Body of pancreas (tissue), 4 donors: ENCODE measurements around the gene NXT1.

ENCODE experiments used
- POLR2A ChIP-seq, 3 donors: fragments of 450-650 bp; IDR thresholded peaks; one replicate each; pipeline ENCODE4 v1.6.1; 2016; ENCODE audit warnings: antibody characterized with exemption in 3 of 3, mild to moderate bottlenecking in 2 of 3
- TF ChIP-seq, protein P1 (sequence below), 7 experiments: fragments of 450-650 bp in 4 of 7; fragments of 200-600 bp in 3 of 7; sonication (generic) in 3 of 7; IDR thresholded peaks; one replicate each; pipeline ENCODE4 v1.5.1; 2016 to 2019; ENCODE audit warnings: antibody characterized with exemption in 7 of 7

GRCh38 chr20:23375827-23376226, 25.2 kb downstream of the NXT1 start:
- TF ChIP-seq, protein P1, sequence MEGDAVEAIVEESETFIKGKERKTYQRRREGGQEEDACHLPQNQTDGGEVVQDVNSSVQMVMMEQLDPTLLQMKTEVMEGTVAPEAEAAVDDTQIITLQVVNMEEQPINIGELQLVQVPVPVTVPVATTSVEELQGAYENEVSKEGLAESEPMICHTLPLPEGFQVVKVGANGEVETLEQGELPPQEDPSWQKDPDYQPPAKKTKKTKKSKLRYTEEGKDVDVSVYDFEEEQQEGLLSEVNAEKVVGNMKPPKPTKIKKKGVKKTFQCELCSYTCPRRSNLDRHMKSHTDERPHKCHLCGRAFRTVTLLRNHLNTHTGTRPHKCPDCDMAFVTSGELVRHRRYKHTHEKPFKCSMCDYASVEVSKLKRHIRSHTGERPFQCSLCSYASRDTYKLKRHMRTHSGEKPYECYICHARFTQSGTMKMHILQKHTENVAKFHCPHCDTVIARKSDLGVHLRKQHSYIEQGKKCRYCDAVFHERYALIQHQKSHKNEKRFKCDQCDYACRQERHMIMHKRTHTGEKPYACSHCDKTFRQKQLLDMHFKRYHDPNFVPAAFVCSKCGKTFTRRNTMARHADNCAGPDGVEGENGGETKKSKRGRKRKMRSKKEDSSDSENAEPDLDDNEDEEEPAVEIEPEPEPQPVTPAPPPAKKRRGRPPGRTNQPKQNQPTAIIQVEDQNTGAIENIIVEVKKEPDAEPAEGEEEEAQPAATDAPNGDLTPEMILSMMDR (IDR thresholded peaks at IDR 0.05) = no peak
- no peak for TF ChIP-seq POLR2A (IDR thresholded peaks at IDR 0.05)
